SU-DHL-6 (cell line): ENCODE measurements around the gene YWHAG.

Experiments
- H2AFZ ChIP-seq: fragments of 200-600 bp; sonication (generic); 2 replicates; pipeline ENCODE4 v1.6.1; 2014; ENCODE audit warnings: low read depth, mild to moderate bottlenecking, moderate library complexity, mixed read lengths, antibody characterized with exemption, low read length; ENCODE audit not compliant: severe bottlenecking
- H3F3A ChIP-seq: fragments of 200-600 bp; shearing (Covaris generic); 2 replicates; pipeline ENCODE4 v1.6.0; 2016; ENCODE audit warnings: antibody characterized with exemption, mild to moderate bottlenecking; ENCODE audit not compliant: insufficient read depth
- H3K27ac ChIP-seq: fragments of 200-600 bp; sonication (generic); 2 replicates; pipeline ENCODE4 v1.5.1; 2016; ENCODE audit warnings: low read depth, mild to moderate bottlenecking, low read length, moderate library complexity, mixed read lengths
- H3K27me3 ChIP-seq: fragments of 200-600 bp; sonication (generic), shearing (Covaris generic); 2 replicates; pipeline ENCODE4 v1.6.0; 2014; ENCODE audit warnings: mild to moderate bottlenecking, low read length
- H3K36me3 ChIP-seq: fragments of 200-600 bp; sonication (generic); 2 replicates; pipeline ENCODE4 v1.6.1; 2014; ENCODE audit warnings: mild to moderate bottlenecking, low read length, mixed read lengths
- H3K4me2 ChIP-seq: fragments of 300-600, 200-600 bp; shearing (Covaris generic), sonication (generic); 2 replicates; pipeline ENCODE4 v1.6.0; 2014; ENCODE audit warnings: low read length, low read depth, mild to moderate bottlenecking; ENCODE audit not compliant: poor library complexity, severe bottlenecking
- H3K4me3 ChIP-seq: fragments of 200-600 bp; sonication (generic); 2 replicates; pipeline ENCODE4 v1.5.1; 2014; ENCODE audit warnings: antibody characterized with exemption, low read length, mild to moderate bottlenecking, mixed read lengths; ENCODE audit not compliant: insufficient read depth, poor library complexity, severe bottlenecking
- H3K79me2 ChIP-seq: fragments of 200-600 bp; sonication (generic); 2 replicates; pipeline ENCODE4 v1.6.1; 2014; ENCODE audit warnings: mild to moderate bottlenecking, low read length, moderate library complexity; ENCODE audit not compliant: insufficient read depth
- H3K9ac ChIP-seq: fragments of 200-600 bp; sonication (generic); 2 replicates; pipeline ENCODE4 v1.7.0; 2014; ENCODE audit warnings: mild to moderate bottlenecking, low read length
- H3K9me2 ChIP-seq: fragments of 200-600 bp; sonication (generic); replicated peaks from 2 replicates; pipeline ENCODE4 v1.6.1; 2014; ENCODE audit warnings: low read length; ENCODE audit not compliant: insufficient read depth
- H3K9me3 ChIP-seq: fragments of 200-600 bp; sonication (generic); 2 replicates; pipeline ENCODE4 v1.6.1; 2014; ENCODE audit warnings: low read length, mixed read lengths; ENCODE audit not compliant: insufficient read depth
- H4K20me1 ChIP-seq: fragments of 200-600 bp; sonication (generic); 2 replicates; pipeline ENCODE4 v1.6.1; 2014; ENCODE audit warnings: low read depth, mild to moderate bottlenecking, antibody characterized with exemption, low read length, moderate library complexity, mixed read lengths
- EZH2phosphoT487 ChIP-seq: fragments of 200-600 bp; sonication (generic), shearing (Covaris generic); conservative IDR thresholded peaks from 2 replicates; pipeline ENCODE4 v1.6.1; 2018; ENCODE audit warnings: mild to moderate bottlenecking, antibody characterized with exemption, low read length, moderate library complexity, mixed read lengths
- TF ChIP-seq, protein P1 (sequence below): fragments of 200-600 bp; sonication (generic); IDR thresholded peaks from one replicate; pipeline ENCODE4 v1.5.1; 2017; ENCODE audit warnings: antibody characterized with exemption, mild to moderate bottlenecking, low read length, moderate library complexity; ENCODE audit not compliant: insufficient read depth, poor library complexity, severe bottlenecking

Gene YWHAG

DNA sequence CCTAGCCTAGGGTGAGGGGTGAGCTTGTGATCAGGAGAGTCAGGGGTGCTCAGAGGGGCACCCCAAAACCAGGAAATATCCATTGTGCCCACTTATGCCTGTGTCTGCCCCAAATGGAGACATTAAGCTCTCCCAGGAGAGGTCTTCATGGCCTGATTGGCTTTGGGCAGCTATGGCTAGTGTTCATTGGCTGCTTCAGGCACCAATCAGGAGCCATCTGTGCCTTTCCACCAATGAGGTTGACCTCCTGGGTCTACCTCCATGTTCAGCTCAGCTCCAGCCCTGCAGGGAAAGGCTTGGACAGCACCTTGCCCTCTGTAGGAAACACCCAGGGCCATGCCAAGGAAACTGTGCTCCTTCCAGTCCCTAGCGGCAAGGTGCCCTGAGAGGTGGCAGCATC lies 80.3 kb downstream of the YWHAG start:
- H3K36me3 ChIP-seq = no peaks in the 10 kb centered on the region
- H3F3A ChIP-seq = no peaks in the 10 kb centered on the region
- TF ChIP-seq, protein P1, sequence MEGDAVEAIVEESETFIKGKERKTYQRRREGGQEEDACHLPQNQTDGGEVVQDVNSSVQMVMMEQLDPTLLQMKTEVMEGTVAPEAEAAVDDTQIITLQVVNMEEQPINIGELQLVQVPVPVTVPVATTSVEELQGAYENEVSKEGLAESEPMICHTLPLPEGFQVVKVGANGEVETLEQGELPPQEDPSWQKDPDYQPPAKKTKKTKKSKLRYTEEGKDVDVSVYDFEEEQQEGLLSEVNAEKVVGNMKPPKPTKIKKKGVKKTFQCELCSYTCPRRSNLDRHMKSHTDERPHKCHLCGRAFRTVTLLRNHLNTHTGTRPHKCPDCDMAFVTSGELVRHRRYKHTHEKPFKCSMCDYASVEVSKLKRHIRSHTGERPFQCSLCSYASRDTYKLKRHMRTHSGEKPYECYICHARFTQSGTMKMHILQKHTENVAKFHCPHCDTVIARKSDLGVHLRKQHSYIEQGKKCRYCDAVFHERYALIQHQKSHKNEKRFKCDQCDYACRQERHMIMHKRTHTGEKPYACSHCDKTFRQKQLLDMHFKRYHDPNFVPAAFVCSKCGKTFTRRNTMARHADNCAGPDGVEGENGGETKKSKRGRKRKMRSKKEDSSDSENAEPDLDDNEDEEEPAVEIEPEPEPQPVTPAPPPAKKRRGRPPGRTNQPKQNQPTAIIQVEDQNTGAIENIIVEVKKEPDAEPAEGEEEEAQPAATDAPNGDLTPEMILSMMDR = no peak
- TF ChIP-seq EZH2phosphoT487 = no peak
- no peak overlapping the region for H3K27ac ChIP-seq
- H4K20me1 ChIP-seq = no peaks in the 10 kb centered on the region
- H3K9me3 ChIP-seq = no peaks in the 10 kb centered on the region
- H2AFZ ChIP-seq = no peak overlapping the region
- H3K79me2 ChIP-seq = no peaks in the 10 kb centered on the region
- no peak overlapping the region for H3K4me3 ChIP-seq
- no peaks in the 10 kb centered on the region for H3K27me3 ChIP-seq
- no peak overlapping the region for H3K4me2 ChIP-seq
- H3K9ac ChIP-seq = no peak overlapping the region
- no peaks in the 10 kb centered on the region for H3K9me2 ChIP-seq
